HEK293T (cell line): ENCODE measurements around the gene AHNAK.
"Not testable (repeated sequence)": the region's sequence is repeated elsewhere in the genome, so short reads cannot be mapped to it uniquely, and the experiment has no call there.

ENCODE experiments used
- BHLHE40 ChIP-seq: fragments of 450-650 bp; IDR thresholded peaks from 2 replicates; pipeline ENCODE4 v1.6.1; 2016; ENCODE audit warnings: mild to moderate bottlenecking, moderate library complexity, borderline replicate concordance
- CTBP1 ChIP-seq: fragments of 450-650 bp; IDR thresholded peaks from 2 replicates; pipeline ENCODE4 v1.6.1; 2016; ENCODE audit warnings: borderline replicate concordance
- ELF4 ChIP-seq: fragments of 450-650 bp; IDR thresholded peaks from 2 replicates; pipeline ENCODE4 v1.6.1; 2017; ENCODE audit warnings: antibody characterized with exemption
- FOXA1 ChIP-seq: fragments of 450-650 bp; IDR thresholded peaks from 2 replicates; pipeline ENCODE4 v1.6.1; 2016; ENCODE audit warnings: mild to moderate bottlenecking
- FOXK2 ChIP-seq: fragments of 450-650 bp; IDR thresholded peaks from 2 replicates; pipeline ENCODE4 v1.6.1; 2016; ENCODE audit warnings: mild to moderate bottlenecking
- FOXM1 ChIP-seq: fragments of 450-650 bp; IDR thresholded peaks from 2 replicates; pipeline ENCODE4 v1.6.1; 2017; ENCODE audit warnings: mild to moderate bottlenecking, borderline replicate concordance
- HDGF ChIP-seq: fragments of 450-650 bp; IDR thresholded peaks from 2 replicates; pipeline ENCODE4 v1.6.1; 2017; ENCODE audit warnings: antibody characterized with exemption, borderline replicate concordance
- L3MBTL2 ChIP-seq: fragments of 450-650 bp; conservative IDR thresholded peaks from 2 replicates; pipeline ENCODE4 v1.6.1; 2016; ENCODE audit warnings: mild to moderate bottlenecking
- LEF1 ChIP-seq: fragments of 450-650 bp; IDR thresholded peaks from 2 replicates; pipeline ENCODE4 v1.6.1; 2017; ENCODE audit warnings: mild to moderate bottlenecking, borderline replicate concordance
- NFRKB ChIP-seq: fragments of 450-650 bp; IDR thresholded peaks from 2 replicates; pipeline ENCODE4 v1.6.1; 2016; ENCODE audit warnings: mild to moderate bottlenecking, moderate library complexity
- SP1 ChIP-seq: fragments of 450-650 bp; IDR thresholded peaks from 2 replicates; pipeline ENCODE4 v1.6.1; 2017
- SUZ12 ChIP-seq: fragments of 450-650 bp; IDR thresholded peaks from 2 replicates; pipeline ENCODE4 v1.6.1; 2016; ENCODE audit warnings: mild to moderate bottlenecking
- TARDBP ChIP-seq: fragments of 450-650 bp; IDR thresholded peaks from 2 replicates; pipeline ENCODE4 v1.6.1; 2016

DNA sequence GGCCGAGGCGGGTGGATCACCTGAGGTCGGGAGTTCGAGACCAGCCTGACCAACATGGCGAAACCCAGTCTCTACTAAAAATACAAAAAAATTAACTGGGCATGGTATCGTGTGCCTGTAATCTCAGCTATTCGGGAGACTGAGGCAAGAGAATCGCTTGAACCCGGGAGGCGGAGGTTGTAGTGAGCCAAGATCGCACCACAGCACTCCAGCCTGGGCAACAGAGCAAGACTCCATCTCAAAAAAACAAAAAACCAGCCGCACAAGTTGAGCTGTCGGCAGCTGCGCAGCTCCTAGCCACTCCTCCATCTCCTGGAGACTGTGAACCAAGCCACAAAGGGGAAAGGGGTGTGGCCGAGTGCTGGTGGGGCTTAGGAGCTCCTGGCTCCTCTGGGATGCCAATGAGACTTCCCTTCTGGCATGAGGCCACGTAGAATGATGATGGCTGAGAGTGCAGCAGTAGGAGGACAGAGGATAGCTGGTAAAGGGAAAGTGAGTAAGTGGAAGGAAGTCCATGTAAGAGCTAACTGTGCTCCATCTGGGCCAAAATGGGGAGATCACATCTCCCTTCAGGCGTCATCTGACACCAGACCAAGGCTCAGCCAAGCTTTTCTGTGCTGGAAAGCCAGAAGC lies 47.2 kb downstream of the AHNAK start:
- TF ChIP-seq SP1, FOXM1, CTBP1, TARDBP, FOXK2, LEF1, ELF4, HDGF, NFRKB, BHLHE40, FOXA1, SUZ12, L3MBTL2: not testable (repeated sequence)
